GM12878 (cell line): ENCODE measurements around the gene ACYP2. TPM values are rescaled to one million over a fixed set of nuclear protein-coding genes. Genes with fewer than 3 reads are reported as not detected.

Source experiments
- BCLAF1 ChIP-seq: fragments of 450-650 bp; IDR thresholded peaks from 2 replicates; pipeline ENCODE4 v1.6.1; 2017; ENCODE audit warnings: antibody characterized with exemption, mild to moderate bottlenecking, moderate library complexity
- BHLHE40 ChIP-seq, 2 experiments: fragments of 450-650 bp in 1 of 2; IDR thresholded peaks; 2 replicates each; pipeline ENCODE4 v1.6.1; 2011 to 2017; ENCODE audit warnings: low read depth in 2 of 2, borderline replicate concordance in 1 of 2, improper control_type of control experiment in 1 of 2, low read length in 1 of 2, mild to moderate bottlenecking in 1 of 2
- CHD2 ChIP-seq: IDR thresholded peaks from 2 replicates; pipeline ENCODE4 v1.6.1; 2011; ENCODE audit warnings: low read depth, low read length, improper control_type of control experiment, borderline replicate concordance
- E4F1 ChIP-seq: fragments of 450-650 bp; IDR thresholded peaks from 2 replicates; pipeline ENCODE4 v1.6.1; 2018; ENCODE audit warnings: borderline replicate concordance, mild to moderate bottlenecking; ENCODE audit not compliant: partially characterized antibody
- IKZF2 ChIP-seq, 2 experiments: fragments of 450-650 bp; IDR thresholded peaks; 2 replicates each; pipeline ENCODE4 v1.6.1; 2017; ENCODE audit warnings: mild to moderate bottlenecking in 2 of 2, moderate library complexity in 2 of 2
- KAT2A ChIP-seq: conservative IDR thresholded peaks from 2 replicates; pipeline ENCODE4 v1.6.1; 2011; ENCODE audit warnings: low read depth, low read length; ENCODE audit not compliant: control insufficient read depth
- MEF2B ChIP-seq: fragments of 450-650 bp; IDR thresholded peaks from 2 replicates; pipeline ENCODE4 v1.6.1; 2018; ENCODE audit warnings: mild to moderate bottlenecking, moderate library complexity; ENCODE audit not compliant: partially characterized antibody, poor library complexity, severe bottlenecking
- MTA3 ChIP-seq: IDR thresholded peaks from 2 replicates; pipeline ENCODE4 v1.6.1; 2012; ENCODE audit warnings: low read length, inconsistent platforms, borderline replicate concordance
- MYB ChIP-seq: fragments of 150-350 bp; IDR thresholded peaks from 2 replicates; pipeline ENCODE4 v1.6.1; 2014; ENCODE audit warnings: mild to moderate bottlenecking, low read depth, low read length, borderline replicate concordance
- NBN ChIP-seq: fragments of 450-650 bp; IDR thresholded peaks from 2 replicates; pipeline ENCODE4 v1.6.1; 2016
- NR2C1 ChIP-seq: fragments of 450-650 bp; IDR thresholded peaks from 2 replicates; pipeline ENCODE4 v1.6.1; 2017; ENCODE audit warnings: antibody characterized with exemption, mild to moderate bottlenecking, moderate library complexity
- NR2F1 ChIP-seq: fragments of 450-650 bp; conservative IDR thresholded peaks from 2 replicates; pipeline ENCODE4 v1.6.1; 2017; ENCODE audit warnings: mild to moderate bottlenecking
- RELB ChIP-seq: fragments of 450-650 bp; IDR thresholded peaks from 2 replicates; pipeline ENCODE4 v1.6.1; 2017; ENCODE audit warnings: low read depth, mild to moderate bottlenecking, moderate library complexity
- RFX5 ChIP-seq: IDR thresholded peaks from 2 replicates; pipeline ENCODE4 v1.6.1; 2011; ENCODE audit warnings: low read depth, low read length, improper control_type of control experiment
- SMC3 ChIP-seq: IDR thresholded peaks from 2 replicates; pipeline ENCODE4 v1.6.1; 2011; ENCODE audit warnings: low read length, improper control_type of control experiment, borderline replicate concordance
- SPI1 ChIP-seq: IDR thresholded peaks from 2 replicates; pipeline ENCODE4 v1.6.1; 2011; ENCODE audit warnings: low read depth, mild to moderate bottlenecking, low read length, moderate library complexity, borderline replicate concordance; ENCODE audit not compliant: insufficient read depth
- TAF1 ChIP-seq: IDR thresholded peaks from 2 replicates; pipeline ENCODE4 v1.6.1; 2011; ENCODE audit warnings: mild to moderate bottlenecking, low read depth, low read length, borderline replicate concordance
- ZBED1 ChIP-seq: IDR thresholded peaks from 2 replicates; pipeline ENCODE4 v1.6.1; 2016; ENCODE audit warnings: borderline replicate concordance
- polyA plus RNA-seq, 11 experiments: library from polyadenylated mRNA; depleted of rRNA in 4 of 11; unstranded in 6 of 11; stranded (reverse) in 5 of 11; fragments of >200 nt; fragmentation: Nextera tagmentation in 4 of 11; fragmentation: Illumina TruSeq in 1 of 11; extraction: Ambion mirVana in 4 of 11; extraction: Trizol in 1 of 11; gene quantifications; 1 replicate in 1 of 11; 2 replicates in 10 of 11; pipeline versions ENCODE4 v1.2.1 to v1.2.3, GENCODE V29; 2011 to 2016; ENCODE audit warnings: inconsistent platforms in 2 of 11, missing spikeins in 2 of 11, low read depth in 1 of 11
- total RNA-seq, 4 experiments: library from RNA; depleted of rRNA in 3 of 4; stranded (reverse); fragments of >200 nt in 3 of 4; fragmentation: Illumina TruSeq in 1 of 4; extraction: Trizol in 1 of 4; gene quantifications; 2 replicates each; pipeline versions ENCODE4 v1.2.1 to v1.2.3, GENCODE V29; 2013 to 2021

ACYP2 gene
- total and polyA plus RNA-seq, 10 of the 15 experiments (the other 5 are each of a cell fraction or from before 2014, with no cell fraction given): 4.2 to 16.3 (median 9.0) TPM

GRCh38 chr2:54115284-54116137 is at the start of gene ACYP2 (continued):
- peak; percentile 64; the same call in 1 of the 2 replicates for TF ChIP-seq RELB
- TF ChIP-seq E4F1: peak; percentile 74
- peak; percentile 82 for TF ChIP-seq SPI1
- peak; percentile 72; the same call in 1 of the 2 replicates for TF ChIP-seq NR2F1
- no peak for TF ChIP-seq KAT2A
- 0 out of 2 replicates have a peak, but pooled peaks have one; percentile 5 for TF ChIP-seq MYB
- TF ChIP-seq MEF2B: peak; percentile 49
- peak; percentile 60 for TF ChIP-seq NR2C1
- no peak for TF ChIP-seq RFX5
- peak; percentile 89 for TF ChIP-seq NBN
- no peak; the same call in 1 of the 2 replicates for TF ChIP-seq MTA3
- TF ChIP-seq BHLHE40 (IDR thresholded peaks at IDR 0.05; ENCODE audit: borderline replicate concordance in 1 of 2, low read depth in 2 of 2, low read length in 1 of 2): peak in 1 of 2 experiments; percentile 76; a peak in 2 of 4 replicates
- TF ChIP-seq BCLAF1: no peak
- peak; percentile 14; the same call in 1 of the 2 replicates for TF ChIP-seq CHD2
- TF ChIP-seq SMC3: peak; percentile 11; the same call in 1 of the 2 replicates
- TF ChIP-seq TAF1: peak; percentile 76; the same call in 1 of the 2 replicates
- 0 out of 2 replicates have a peak, but pooled peaks have one; percentile 25 for TF ChIP-seq ZBED1
- TF ChIP-seq IKZF2 (IDR thresholded peaks at IDR 0.05): peak; percentile 82 to 89
